Cardiac fibroblast (primary cell): Measurements from ENCODE around the gene GLB1L3.

Experiments
- DNase-seq, 2 donors: peaks; one replicate each; pipeline versions ENCODE4 v3.0.0 to v3.0.0-alpha.2; 2010; ENCODE audit warnings: low read depth in 2 of 2
- H3K4me3 ChIP-seq, 2 donors: replicated peaks in 1 of 2; 1 replicate in 1 of 2; 2 replicates in 1 of 2; pipeline ENCODE4 v1.5.1; 2011; ENCODE audit warnings: low read depth in 2 of 2, low read length in 2 of 2, mild to moderate bottlenecking in 2 of 2, moderate library complexity in 1 of 2
- TF ChIP-seq, protein P1 (sequence below): IDR thresholded peaks from one replicate; pipeline ENCODE4 v1.5.1; 2011; ENCODE audit warnings: low read depth, mild to moderate bottlenecking, low read length, inconsistent platforms

The GLB1L3 gene

DNA sequence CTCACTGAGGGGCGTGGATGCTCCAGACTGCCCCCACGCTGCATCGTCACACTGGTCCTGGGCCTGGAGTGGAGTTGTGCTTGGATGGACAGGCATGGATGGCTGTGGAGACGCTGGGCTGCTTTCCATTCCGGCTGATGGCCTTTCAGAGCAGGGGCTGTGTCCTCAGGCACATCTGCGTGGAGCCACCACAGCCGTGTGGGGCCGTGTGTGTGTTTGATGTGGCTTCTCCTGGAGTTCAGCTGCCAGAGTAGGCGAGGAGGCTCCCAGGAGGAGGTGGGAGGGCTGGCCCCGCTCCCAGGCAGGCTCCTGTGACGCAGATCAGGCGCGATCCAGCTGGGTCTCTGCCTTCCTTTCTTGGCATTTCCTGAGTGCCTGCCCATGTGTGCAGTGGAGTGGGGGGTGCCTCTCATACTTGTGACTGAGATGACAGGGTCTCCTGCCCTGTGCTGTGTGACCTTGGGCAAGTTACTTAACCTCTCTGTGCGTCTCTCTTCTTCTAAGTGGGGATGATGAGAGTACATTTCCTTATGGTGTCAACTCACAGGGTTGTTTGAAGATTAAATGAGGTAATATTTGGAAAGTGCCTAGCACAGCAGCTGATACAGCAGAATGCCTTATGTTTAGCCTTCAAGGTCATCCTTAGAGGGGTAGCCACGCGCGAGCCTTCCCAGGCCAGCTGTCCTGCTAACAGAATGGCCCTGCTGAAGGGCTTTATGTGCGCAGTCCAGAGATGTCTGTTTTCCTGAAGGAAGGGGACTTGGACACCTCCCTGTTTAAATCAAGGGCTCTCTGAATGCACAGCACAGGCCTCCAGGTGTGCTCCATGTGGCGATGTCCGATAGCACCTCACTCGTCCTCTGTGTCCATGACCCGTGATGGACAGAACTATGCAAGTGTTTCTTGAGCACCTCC is 89.1 kb downstream of the GLB1L3 start:
- TF ChIP-seq, protein P1, sequence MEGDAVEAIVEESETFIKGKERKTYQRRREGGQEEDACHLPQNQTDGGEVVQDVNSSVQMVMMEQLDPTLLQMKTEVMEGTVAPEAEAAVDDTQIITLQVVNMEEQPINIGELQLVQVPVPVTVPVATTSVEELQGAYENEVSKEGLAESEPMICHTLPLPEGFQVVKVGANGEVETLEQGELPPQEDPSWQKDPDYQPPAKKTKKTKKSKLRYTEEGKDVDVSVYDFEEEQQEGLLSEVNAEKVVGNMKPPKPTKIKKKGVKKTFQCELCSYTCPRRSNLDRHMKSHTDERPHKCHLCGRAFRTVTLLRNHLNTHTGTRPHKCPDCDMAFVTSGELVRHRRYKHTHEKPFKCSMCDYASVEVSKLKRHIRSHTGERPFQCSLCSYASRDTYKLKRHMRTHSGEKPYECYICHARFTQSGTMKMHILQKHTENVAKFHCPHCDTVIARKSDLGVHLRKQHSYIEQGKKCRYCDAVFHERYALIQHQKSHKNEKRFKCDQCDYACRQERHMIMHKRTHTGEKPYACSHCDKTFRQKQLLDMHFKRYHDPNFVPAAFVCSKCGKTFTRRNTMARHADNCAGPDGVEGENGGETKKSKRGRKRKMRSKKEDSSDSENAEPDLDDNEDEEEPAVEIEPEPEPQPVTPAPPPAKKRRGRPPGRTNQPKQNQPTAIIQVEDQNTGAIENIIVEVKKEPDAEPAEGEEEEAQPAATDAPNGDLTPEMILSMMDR, result no peak
- no peak for DNase-seq
- no peak overlapping the region for H3K4me3 ChIP-seq

DNA sequence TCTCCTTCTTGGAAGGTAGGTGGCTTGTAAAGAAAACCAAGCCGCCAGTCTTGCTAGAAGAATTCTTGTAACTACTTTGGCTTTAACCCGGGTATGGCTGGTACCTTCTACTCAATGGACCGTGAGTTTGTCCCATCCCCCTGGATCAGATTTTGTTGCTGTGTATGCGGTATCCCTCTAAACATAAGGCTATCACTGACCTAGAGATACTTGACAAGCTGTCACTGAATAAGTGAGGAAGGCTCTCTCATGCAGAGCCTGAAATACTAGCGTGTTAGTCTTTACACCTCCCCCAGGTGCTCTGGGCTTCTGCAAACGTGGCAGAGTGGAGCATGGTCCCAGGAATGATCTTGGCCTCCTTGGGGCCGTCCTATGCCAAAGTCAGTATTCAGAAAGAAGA is 90.1 kb downstream of the GLB1L3 start:
- no peak overlapping the region for H3K4me3 ChIP-seq
- TF ChIP-seq, protein P1, result no peak
- DNase-seq, result no peak

DNA sequence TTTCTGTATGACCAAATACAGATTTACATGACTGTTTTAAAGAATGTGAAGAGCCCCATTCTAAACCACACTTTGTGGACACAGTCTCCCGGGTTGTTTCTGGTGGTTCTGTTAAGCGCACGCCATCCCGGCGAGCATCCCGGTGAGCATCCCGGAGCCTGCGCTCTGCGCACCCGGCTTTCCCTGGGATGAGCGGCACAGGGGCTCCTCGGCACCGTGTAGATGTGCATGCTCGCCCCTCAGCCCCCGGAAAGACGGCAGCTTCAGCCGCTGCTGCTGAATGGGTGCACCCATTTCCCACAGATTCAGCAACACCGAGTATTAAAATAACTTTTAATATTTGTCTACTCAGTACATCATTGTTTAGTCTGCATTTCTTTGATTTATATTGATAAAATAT is 91.6 kb downstream of the GLB1L3 start:
- H3K4me3 ChIP-seq, result no peak overlapping the region
- DNase-seq, result no peak
- TF ChIP-seq, protein P1, result no peak
